Psoas muscle (tissue), 8 donors: ENCODE measurements around the gene PHACTR2. TPM values are rescaled to one million over a fixed set of nuclear protein-coding genes. Genes with fewer than 3 reads are reported as not detected.
"Not testable (repeated sequence)": the region's sequence is repeated elsewhere in the genome, so short reads cannot be mapped to it uniquely, and the experiment has no call there.

ENCODE experiments used
- ATAC-seq, 4 donors: fragments of 200-7000 bp; cut with Tn5 transposase; one replicate each; pipeline ENCODE4 v1.9.1; 2020; ENCODE audit warnings: moderate library complexity in 3 of 4, mild to moderate bottlenecking in 2 of 4
- DNase-seq, 2 donors: peaks; one replicate each; pipeline ENCODE4 v3.0.0-alpha.2; 2020
- H3K27ac ChIP-seq: fragments of 200-600 bp; one replicate; pipeline ENCODE4 v1.8.0; 2022
- H3K27me3 ChIP-seq, 3 donors: fragments of 200-600 bp in 1 of 3; one replicate each; pipeline versions ENCODE4 v1.6.1 to v1.8.0; 2013 to 2022; ENCODE audit warnings: low read length in 2 of 3, mild to moderate bottlenecking in 2 of 3, moderate library complexity in 1 of 3; ENCODE audit not compliant: insufficient read depth in 3 of 3
- H3K36me3 ChIP-seq, 2 donors: fragments of 200-600 bp in 1 of 2; one replicate each; pipeline versions ENCODE4 v1.6.1 to v1.8.0; 2013 to 2022; ENCODE audit warnings: low read depth in 1 of 2, mild to moderate bottlenecking in 1 of 2, moderate library complexity in 1 of 2; ENCODE audit not compliant: insufficient read depth in 1 of 2
- H3K4me1 ChIP-seq: fragments of 200-600 bp; one replicate; pipeline ENCODE4 v1.8.0; 2022
- H3K4me3 ChIP-seq: fragments of 200-600 bp; one replicate; pipeline ENCODE4 v1.8.0; 2022; ENCODE audit warnings: mild to moderate bottlenecking
- H3K9me3 ChIP-seq: fragments of 200-600 bp; one replicate; pipeline ENCODE4 v1.8.0; 2022
- CTCF ChIP-seq: fragments of 200-600 bp; IDR thresholded peaks from one replicate; pipeline ENCODE4 v1.8.0; 2022; ENCODE audit warnings: antibody characterized with exemption
- WGBS, 3 donors: extraction: QIAGEN DNeasy Blood & Tissue Kit; methylation state at CpG; one replicate each; pipeline versions ENCODE4 v1.1.6 to v1.1.7; 2013; 5-methylcytosine and 5-hydroxymethylcytosine counted together
- intact Hi-C, 2 donors: fragments of 100-400 bp; cut with DNase I; formaldehyde crosslinking; loops; one replicate each; pipeline versions ENCODE4 v1.11.0 to v1.14.2; 2022
- polyA plus RNA-seq, 3 donors: library from polyadenylated mRNA; stranded (reverse); fragments of 200-250 nt; gene quantifications; one replicate each; pipeline ENCODE4 v1.2.3, GENCODE V29; 2013
- total RNA-seq, 4 donors: library from RNA; stranded (reverse); fragmentation: NEBNext Ultra II Directional in 2 of 4; extraction: Animal tissue kit (Norgen Biotek cat#: 25700) in 2 of 4; gene quantifications; one replicate each; pipeline versions ENCODE4 v1.2.1 to v1.2.4, GENCODE V29; 2021 to 2023
- donor health status: healthy with polysubstance abuse.
- donor health status: DM: no; HTN: no; CAD: no; lungs with moderate emphysema.
- donor health status: Bipolar disorder and iron deficiency.
- donor health status: healthy.
- donor health status: DM: yes; HTN: yes; CAD: no.
- donor health status: DM: no; HTN: no; CAD: no.
- donor health status: DM: no; HTN: no; CAD: no.
- donor health status: DM: yes; HTN: yes; CAD: no.

PHACTR2 gene
- total and polyA plus RNA-seq, 7 donors: 3.4 to 48.8 (median 30.0) TPM

GRCh38 chr6:143732536-143732935 is 54.8 kb downstream of the PHACTR2 start:
- H3K9me3 ChIP-seq: no peaks in the 10 kb centered on the region
- intact Hi-C loops: loop anchor here in 1 of 2 donors (5.0 kb wide), 1 partner anchor 35 kb away; no protein-coding TSS in a partner anchor
- no peaks in the 10 kb centered on the region for H3K27me3 ChIP-seq
- ATAC-seq (no peak), DNase-seq (no peak)
- H3K27ac ChIP-seq: no peak overlapping the region
- H3K4me3 ChIP-seq: no peak overlapping the region
- H3K4me1 ChIP-seq: peaks cover 15% of the 10 kb centered on the region
- no peaks in the 10 kb centered on the region for H3K36me3 ChIP-seq
- no peak for TF ChIP-seq CTCF
- WGBS, 3 donors: 95 to 100% (median 99%) methylated on average over 1 of the region's 1 CpG

GRCh38 chr6:143733510-143733909 is 55.7 kb downstream of the PHACTR2 start:
- DNase-seq: no peak
- Histone ChIP-seq H3K4me1 (peaks cover 22% of the 10 kb centered on the region), H3K9me3 (no peaks in the 10 kb centered on the region), H3K4me3 (no peak overlapping the region), H3K27me3 (no peaks in the 10 kb centered on the region), H3K36me3 (no peaks in the 10 kb centered on the region), H3K27ac (no peak overlapping the region)
- no peak for TF ChIP-seq CTCF
- WGBS, 3 donors: 93 to 98% (median 95%) methylated on average over 1 of the region's 1 CpG
- no peak for ATAC-seq
- intact Hi-C loops: loop anchor here in 1 of 2 donors (5.0 kb wide), 1 partner anchor 36 kb away; no protein-coding TSS in a partner anchor

DNA sequence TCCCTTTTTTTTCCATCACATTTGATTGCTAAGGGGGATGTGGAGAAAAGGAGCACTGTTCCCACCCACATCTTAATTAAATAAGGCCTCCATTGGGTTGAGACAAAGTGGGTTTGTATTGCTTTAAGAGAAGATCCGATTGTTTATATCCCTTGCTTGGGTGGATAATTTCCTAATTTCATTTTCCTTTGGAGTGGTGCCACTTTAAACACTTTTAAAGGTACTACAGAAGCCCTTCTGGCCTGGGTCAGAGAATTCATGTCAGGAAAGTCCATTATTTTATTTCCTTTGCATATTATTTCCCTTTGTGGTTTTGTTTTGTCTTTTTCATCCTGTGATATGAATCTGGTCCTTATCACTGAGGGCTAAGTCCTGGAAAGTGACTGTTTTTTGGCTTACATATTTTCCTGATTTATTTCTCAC is 56.9 kb downstream of the PHACTR2 start:
- Histone ChIP-seq H3K9me3 (no peaks in the 10 kb centered on the region), H3K4me1 (peaks cover 22% of the 10 kb centered on the region), H3K27me3 (no peaks in the 10 kb centered on the region), H3K27ac (no peak overlapping the region), H3K36me3 (no peaks in the 10 kb centered on the region), H3K4me3 (no peak overlapping the region)
- 16 to 31% (median 19%) methylated on average over 1 of the region's 1 CpG for WGBS, 3 donors
- TF ChIP-seq CTCF: no peak
- DNase-seq: no peak
- no peak for ATAC-seq
- intact Hi-C loops: loop anchor here in 1 of 2 donors (5.0 kb wide), 1 partner anchor 37 kb away; no protein-coding TSS in a partner anchor

GRCh38 chr6:143738072-143738690 is 60.4 kb downstream of the PHACTR2 start:
- DNase-seq, H3K36me3 ChIP-seq, ATAC-seq, H3K27me3 ChIP-seq, intact Hi-C loops, H3K9me3 ChIP-seq, H3K4me3 ChIP-seq, H3K27ac ChIP-seq: not testable (repeated sequence)
- peaks cover 35% of the 10 kb centered on the region for H3K4me1 ChIP-seq
- 89 to 95% (median 93%) methylated on average over 12 of the region's 12 CpGs for WGBS, 3 donors

DNA sequence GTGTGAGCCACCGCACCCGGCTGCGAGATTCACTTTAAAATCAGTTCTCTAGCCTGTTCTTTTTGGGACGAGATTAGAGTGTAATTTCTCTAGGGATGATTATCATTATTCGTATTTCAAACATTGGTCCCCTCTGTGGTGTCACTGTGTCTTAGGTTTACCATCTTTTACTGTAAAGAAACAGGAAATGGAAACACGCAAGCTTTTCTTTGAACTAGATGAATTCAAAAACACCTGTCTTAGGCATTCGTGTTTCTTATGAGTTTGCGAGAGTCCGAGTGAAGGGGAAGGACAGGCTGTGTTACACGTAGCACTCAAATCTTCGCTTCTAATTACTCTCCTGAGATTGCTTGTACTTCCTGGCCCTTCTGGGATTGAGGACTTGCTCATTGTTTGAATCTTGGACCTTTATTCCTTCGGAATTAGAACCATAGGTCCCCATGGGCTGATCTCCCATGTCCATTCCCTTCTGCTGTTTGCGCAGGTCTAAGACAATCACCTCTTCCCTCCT is 61.6 kb downstream of the PHACTR2 start:
- no peaks in the 10 kb centered on the region for H3K9me3 ChIP-seq
- TF ChIP-seq CTCF: no peak
- no peak overlapping the region for H3K4me3 ChIP-seq
- no peaks in the 10 kb centered on the region for H3K36me3 ChIP-seq
- H3K27me3 ChIP-seq: no peaks in the 10 kb centered on the region
- DNase-seq (no peak), ATAC-seq (no peak)
- intact Hi-C loops: no loop called here
- WGBS, 3 donors: 72 to 87% (median 82%) methylated on average over 13 of the region's 13 CpGs
- peak overlapping the region; percentile 56 for H3K27ac ChIP-seq
- peaks cover 36% of the 10 kb centered on the region for H3K4me1 ChIP-seq
